ENCODE measurements around the gene SPOCK2.

Gene SPOCK2

GRCh38 chr10:72114706-72115450 is 26.5 kb upstream of the SPOCK2 start:
- TF ChIP-seq FOXP2 (optimal IDR thresholded peaks at IDR 0.05; ENCODE audit: borderline replicate concordance, extremely low read depth, extremely low read length, insufficient read depth) (no peak), TAF1 (IDR thresholded peaks at IDR 0.05; ENCODE audit: borderline replicate concordance, insufficient read depth, low read length) (no peak), REST (IDR thresholded peaks at IDR 0.05; ENCODE audit: insufficient read depth in 1 of 2, low read depth in 2 of 2, low read length in 2 of 2) (no peak), POLR2AphosphoS5 (IDR thresholded peaks at IDR 0.05; ENCODE audit: low read depth, low read length) (no peak), SIN3A (IDR thresholded peaks at IDR 0.05; ENCODE audit: borderline replicate concordance, insufficient read depth, low read length) (no peak)

- TF ChIP-seq SIN3A (IDR thresholded peaks at IDR 0.05; ENCODE audit: borderline replicate concordance, insufficient read depth, low read length) (no peak), TAF1 (IDR thresholded peaks at IDR 0.05; ENCODE audit: borderline replicate concordance, insufficient read depth, low read length) (no peak)
Measured at GRCh38 chr10:72110673-72111401, 22.5 kb upstream of the SPOCK2 start.

- TF ChIP-seq TAF1 (IDR thresholded peaks at IDR 0.05; ENCODE audit: borderline replicate concordance, insufficient read depth, low read length) (no peak), REST (IDR thresholded peaks at IDR 0.05; ENCODE audit: insufficient read depth in 1 of 2, low read depth in 2 of 2, low read length in 2 of 2) (no peak), FOXP2 (optimal IDR thresholded peaks at IDR 0.05; ENCODE audit: borderline replicate concordance, extremely low read depth, extremely low read length, insufficient read depth) (no peak), POLR2AphosphoS5 (IDR thresholded peaks at IDR 0.05; ENCODE audit: low read depth, low read length) (no peak), SIN3A (IDR thresholded peaks at IDR 0.05; ENCODE audit: borderline replicate concordance, insufficient read depth, low read length) (no peak)
Measured at GRCh38 chr10:72109636-72110157, 21.3 kb upstream of the SPOCK2 start.

- TF ChIP-seq TAF1 (IDR thresholded peaks at IDR 0.05; ENCODE audit: borderline replicate concordance, insufficient read depth, low read length) = no peak
- TF ChIP-seq FOXP2 (optimal IDR thresholded peaks at IDR 0.05; ENCODE audit: borderline replicate concordance, extremely low read depth, extremely low read length, insufficient read depth) = no peak
- no peak for TF ChIP-seq REST (IDR thresholded peaks at IDR 0.05; ENCODE audit: insufficient read depth in 1 of 2, low read depth in 2 of 2, low read length in 2 of 2)
- no peak for TF ChIP-seq SIN3A (IDR thresholded peaks at IDR 0.05; ENCODE audit: borderline replicate concordance, insufficient read depth, low read length)
- TF ChIP-seq POLR2AphosphoS5 (IDR thresholded peaks at IDR 0.05; ENCODE audit: low read depth, low read length) = no peak
Measured at GRCh38 chr10:72108830-72109635, 20.7 kb upstream of the SPOCK2 start.

- TF ChIP-seq FOXP2 (optimal IDR thresholded peaks at IDR 0.05; ENCODE audit: borderline replicate concordance, extremely low read depth, extremely low read length, insufficient read depth) (no peak), POLR2AphosphoS5 (IDR thresholded peaks at IDR 0.05; ENCODE audit: low read depth, low read length) (no peak), REST (IDR thresholded peaks at IDR 0.05; ENCODE audit: insufficient read depth in 1 of 2, low read depth in 2 of 2, low read length in 2 of 2) (no peak), TAF1 (IDR thresholded peaks at IDR 0.05; ENCODE audit: borderline replicate concordance, insufficient read depth, low read length) (no peak), SIN3A (IDR thresholded peaks at IDR 0.05; ENCODE audit: borderline replicate concordance, insufficient read depth, low read length) (no peak)
Measured at GRCh38 chr10:72107325-72108003, 19.1 kb upstream of the SPOCK2 start.

Measured in PFSK-1 (cell line).